Subcutaneous abdominal adipose tissue (tissue), 5 donors: ENCODE results near the gene PLSCR4.

Experiments used
- H3K27ac ChIP-seq: one replicate; pipeline ENCODE4 v1.7.0; 2013; ENCODE audit warnings: low read depth, mild to moderate bottlenecking, inconsistent platforms, low read length, moderate library complexity
- H3K27me3 ChIP-seq, 5 donors: one replicate each; pipeline ENCODE4 v1.7.0; 2013; ENCODE audit warnings: low read length in 5 of 5, inconsistent platforms in 1 of 5; ENCODE audit not compliant: control insufficient read depth in 5 of 5, insufficient read depth in 4 of 5
- H3K36me3 ChIP-seq, 5 donors: one replicate each; pipeline ENCODE4 v1.7.0; 2013; ENCODE audit warnings: low read length in 5 of 5; ENCODE audit not compliant: control insufficient read depth in 5 of 5, insufficient read depth in 5 of 5
- H3K4me1 ChIP-seq, 5 donors: one replicate each; pipeline ENCODE4 v1.7.0; 2013; ENCODE audit warnings: low read length in 5 of 5, mild to moderate bottlenecking in 3 of 5, moderate library complexity in 1 of 5; ENCODE audit not compliant: control insufficient read depth in 5 of 5, insufficient read depth in 5 of 5
- H3K4me3 ChIP-seq, 5 donors: one replicate each; pipeline ENCODE4 v1.7.0; 2013; ENCODE audit warnings: low read length in 5 of 5, low read depth in 1 of 5
- H3K9ac ChIP-seq, 5 donors: one replicate each; pipeline ENCODE4 v1.7.0; 2013; ENCODE audit warnings: low read length in 5 of 5, mild to moderate bottlenecking in 4 of 5, moderate library complexity in 3 of 5
- H3K9me3 ChIP-seq, 5 donors: one replicate each; pipeline ENCODE4 v1.7.0; 2013; ENCODE audit warnings: low read length in 5 of 5; ENCODE audit not compliant: control insufficient read depth in 5 of 5
- donor health status: healthy.
- donor health status: healthy.
- donor health status: healthy.
- donor health status: healthy.
- donor health status: healthy.

The PLSCR4 gene

DNA sequence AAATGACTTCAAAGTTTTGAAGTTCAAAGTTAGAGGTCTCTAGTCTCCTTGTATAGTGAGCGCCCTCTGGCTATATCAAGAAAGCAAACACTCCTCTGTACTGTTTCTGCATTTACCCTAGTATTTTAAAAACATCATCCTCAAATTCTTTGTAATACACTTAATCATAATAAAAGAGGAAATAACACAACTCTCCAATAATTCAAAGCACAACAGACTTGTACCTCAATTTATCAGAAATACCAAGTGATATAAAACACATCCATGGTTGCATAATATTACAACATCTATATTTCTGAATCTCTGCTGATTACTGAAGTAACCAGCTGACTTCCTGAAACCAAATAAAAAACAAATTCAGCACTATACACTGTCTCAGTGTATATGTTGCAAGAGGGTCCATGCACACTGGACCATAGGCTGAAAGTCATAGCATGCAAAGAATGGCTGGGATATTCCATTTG lies 102.4 kb downstream of the PLSCR4 start:
- Histone ChIP-seq H3K4me1 (peaks cover 0 to 27% (median 3%) of the 10 kb centered on the region in 5 donors), H3K36me3 (peaks cover 0 to 4% (median 0%) of the 10 kb centered on the region in 5 donors), H3K9me3 (no peaks in the 10 kb centered on the region), H3K4me3 (no peak overlapping the region), H3K27ac (peak overlapping the region; percentile 71), H3K9ac (no peak overlapping the region), H3K27me3 (no peaks in the 10 kb centered on the region)

DNA sequence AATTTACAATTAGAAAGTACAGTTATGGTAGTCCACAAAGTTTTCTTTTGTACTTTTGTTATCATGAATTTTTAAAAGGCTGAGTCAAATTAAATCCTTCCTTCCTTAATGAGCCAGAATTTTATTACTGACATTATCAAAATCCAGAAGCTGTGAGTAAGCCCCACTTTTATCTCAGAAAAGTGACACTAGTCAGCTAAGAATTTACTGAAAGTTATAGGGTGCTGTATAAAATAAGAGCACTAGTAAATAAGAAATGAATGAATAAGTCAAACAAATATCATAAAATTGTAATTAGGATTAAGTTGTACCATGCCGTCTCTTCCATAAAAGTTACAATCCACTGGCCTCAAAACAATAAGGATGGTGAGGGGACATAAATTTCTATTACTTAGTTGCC lies 105.3 kb downstream of the PLSCR4 start:
- Histone ChIP-seq H3K9me3 (no peaks in the 10 kb centered on the region), H3K9ac (no peak overlapping the region), H3K4me1 (peaks cover 0 to 46% (median 16%) of the 10 kb centered on the region in 5 donors), H3K27me3 (no peaks in the 10 kb centered on the region), H3K27ac (peak overlapping the region; percentile 71), H3K36me3 (no peaks in the 10 kb centered on the region), H3K4me3 (no peak overlapping the region)

DNA sequence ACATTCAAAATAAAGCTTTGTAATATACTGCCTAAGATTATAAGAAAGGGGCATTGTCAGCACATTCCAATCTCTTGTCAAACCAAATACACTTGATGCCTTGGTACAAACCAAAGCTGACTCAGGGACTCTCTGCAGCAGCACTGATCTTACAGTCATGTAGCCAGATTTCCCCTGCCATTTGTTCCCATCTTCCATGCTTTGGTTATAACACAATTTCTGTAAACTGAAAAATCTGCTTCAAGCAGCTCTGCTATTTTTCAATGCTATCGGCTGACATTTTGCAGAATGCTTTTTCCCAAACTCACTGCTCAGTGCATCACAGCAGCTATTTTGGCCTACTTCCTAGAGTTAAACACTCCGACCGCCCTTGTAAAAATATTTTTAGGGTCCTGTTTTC lies 108.1 kb downstream of the PLSCR4 start:
- Histone ChIP-seq H3K9me3 (no peaks in the 10 kb centered on the region), H3K9ac (no peak overlapping the region), H3K27me3 (no peaks in the 10 kb centered on the region), H3K4me3 (no peak overlapping the region), H3K36me3 (no peaks in the 10 kb centered on the region), H3K27ac (peak overlapping the region; percentile 92), H3K4me1 (peaks cover 4 to 62% (median 33%) of the 10 kb centered on the region in 5 donors)
